OCI-M2 (cell line): ENCODE measurements around the gene OR56B4.
"Not testable (repeated sequence)": the region's sequence is repeated elsewhere in the genome, so short reads cannot be mapped to it uniquely, and the experiment has no call there.

ENCODE experiments used
- DNase-seq: peaks from one replicate; lab custom pipeline; 2025; ENCODE audit not compliant: unreplicated experiment; lab: John Stamatoyannopoulos, UW

Gene OR56B4

GRCh38 chr11:6143737-6144136, 36.3 kb downstream of the OR56B4 start:
- DNase-seq = not testable (repeated sequence)

DNA sequence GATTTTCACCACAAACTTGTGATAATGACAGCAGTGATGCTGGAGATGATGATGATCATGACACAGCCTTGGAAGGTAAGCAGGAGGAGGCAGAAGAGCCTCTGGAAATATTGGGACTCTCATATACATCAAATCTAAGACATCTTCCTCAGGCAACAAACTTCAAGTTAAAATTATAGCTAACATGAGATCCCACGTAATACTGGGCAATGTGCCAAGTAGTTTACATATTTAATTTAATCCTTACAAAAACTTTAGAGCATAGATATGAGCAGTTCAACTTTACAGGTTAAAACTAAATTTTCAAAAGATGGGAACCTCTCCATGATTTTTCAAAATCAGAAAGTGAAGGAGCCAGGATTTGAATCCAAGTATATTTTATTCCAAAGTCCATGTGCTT, 43.6 kb downstream of the OR56B4 start:
- DNase-seq = no peak

GRCh38 chr11:6152126-6152525, 44.6 kb downstream of the OR56B4 start:
- no peak for DNase-seq

GRCh38 chr11:6156628-6157359, 49.3 kb downstream of the OR56B4 start:
- no peak for DNase-seq
